ENCODE data around the gene PSMA6.
"Not testable (repeated sequence)": the region's sequence is repeated elsewhere in the genome, so short reads cannot be mapped to it uniquely, and the experiment has no call there.

The PSMA6 gene

DNA sequence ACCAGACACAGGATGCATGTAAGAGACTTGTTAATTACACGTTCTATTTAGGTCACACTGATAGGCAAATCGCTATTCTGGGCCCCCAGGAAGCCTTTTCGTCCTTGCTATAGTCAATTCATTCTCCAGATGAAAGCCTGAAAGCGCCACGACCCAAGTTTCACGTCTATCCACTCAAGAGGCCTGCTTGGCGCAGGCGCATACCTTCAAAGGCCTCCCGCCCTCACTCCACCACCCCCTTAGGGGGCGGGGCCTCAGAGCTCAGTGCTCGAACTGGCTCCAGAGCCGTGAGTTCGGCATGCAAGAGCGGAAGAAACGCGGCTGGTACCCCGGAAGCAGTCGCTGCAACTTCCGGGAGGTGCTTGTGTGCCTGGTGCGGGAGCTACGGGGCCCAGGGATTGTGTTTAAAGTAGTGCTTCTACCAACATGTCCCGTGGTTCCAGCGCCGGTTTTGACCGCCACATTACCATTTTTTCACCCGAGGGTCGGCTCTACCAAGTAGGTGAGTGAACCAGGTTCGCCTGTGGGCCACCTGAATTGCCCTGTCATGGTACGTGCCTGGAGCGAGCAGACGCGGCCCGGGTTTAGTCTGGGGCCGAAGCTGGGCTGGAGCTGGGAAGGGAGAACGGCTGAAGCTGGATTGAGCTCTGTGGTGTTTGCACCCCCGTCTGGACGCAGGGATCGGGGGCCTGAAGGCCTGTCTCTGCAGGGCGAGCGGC, at the start of gene PSMA6:
Gene PSMA6, plus strand, starts transcription at position 332 of the 719 bp plus-strand sequence. Its CDS starts 95 bp downstream, at position 427.
- peak; percentile 97 for DNase-seq

DNA sequence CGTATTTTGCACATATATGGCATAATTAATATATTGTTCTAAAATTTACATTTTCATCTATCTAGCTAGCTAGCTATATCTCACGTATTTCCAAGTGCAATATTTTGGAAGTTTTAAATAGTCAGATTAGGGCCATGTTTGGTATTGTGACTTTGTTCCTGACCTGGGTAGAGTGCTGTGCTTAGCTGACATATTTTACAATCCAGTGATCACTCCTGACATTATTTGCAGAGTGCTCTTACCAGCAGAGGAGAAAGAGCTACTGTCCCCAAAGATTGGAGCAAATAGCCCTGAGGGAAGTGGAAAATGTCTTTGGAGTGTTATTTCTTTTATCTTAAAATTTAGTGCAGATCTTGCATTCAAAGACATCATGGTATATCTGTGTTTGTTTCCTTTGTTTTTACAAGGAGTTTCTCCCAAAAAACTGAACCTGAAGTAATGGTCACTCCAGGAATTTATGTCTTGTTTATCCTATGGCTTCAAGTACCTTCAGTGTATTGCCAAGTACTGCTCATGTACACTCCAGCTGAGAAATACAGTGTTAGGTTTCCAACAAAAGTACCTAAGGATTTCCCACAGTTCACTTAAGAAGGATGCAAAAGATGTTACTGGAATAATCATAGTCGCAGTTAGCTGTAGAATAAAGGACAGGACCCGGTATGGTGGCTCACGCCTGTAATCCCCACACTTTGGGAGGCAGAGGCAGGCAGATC, 49.4 kb upstream of the PSMA6 start:
- DNase-seq, result no peak

GRCh38 chr14:35243956-35244355, 48.2 kb upstream of the PSMA6 start:
- DNase-seq, result no peak

GRCh38 chr14:35244542-35244941, 47.6 kb upstream of the PSMA6 start:
- DNase-seq, result no peak

- DNase-seq, result no peak
These were observed 47.1 kb upstream of the PSMA6 start for GRCh38 chr14:35245051-35245450.

GRCh38 chr14:35247777-35248475, 44.3 kb upstream of the PSMA6 start:
- DNase-seq, result no peak

DNA sequence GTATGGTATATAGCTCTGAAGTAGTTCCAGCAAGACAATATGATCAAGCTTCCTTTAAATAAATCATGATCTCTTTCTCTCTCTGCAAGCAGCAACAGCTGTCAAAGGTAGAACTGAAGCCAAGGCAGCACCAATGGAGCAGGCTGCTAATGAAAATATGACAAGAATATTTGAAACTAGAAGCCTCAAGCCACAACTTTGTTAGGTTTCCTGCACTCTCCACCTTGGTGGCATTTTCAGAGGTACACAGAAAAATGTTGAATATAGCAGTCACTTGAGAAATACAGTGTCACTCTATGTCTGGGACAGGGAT, 43.8 kb upstream of the PSMA6 start:
- no peak for DNase-seq

- no peak for DNase-seq
These were observed 41.9 kb upstream of the PSMA6 start for GRCh38 chr14:35250319-35250718.

DNA sequence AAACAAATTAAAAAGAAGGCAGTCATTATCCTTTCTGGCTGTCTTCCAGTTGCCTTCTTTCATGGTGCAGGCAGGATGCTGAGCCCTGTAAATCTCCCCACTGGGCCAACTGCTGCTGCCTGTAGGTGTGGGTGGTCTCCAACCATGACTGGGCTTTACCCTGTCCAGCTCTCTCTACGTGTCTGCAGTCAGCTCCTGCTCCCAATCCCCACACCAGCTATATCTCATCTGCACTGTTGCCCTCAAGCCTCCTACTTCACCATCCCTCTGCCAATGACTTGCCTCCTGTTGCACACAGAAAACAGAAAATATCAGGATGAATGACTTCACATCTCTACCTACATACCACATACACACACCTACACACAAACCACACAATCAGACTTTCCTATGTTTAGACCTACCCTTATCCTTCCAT, 39.7 kb upstream of the PSMA6 start:
- no peak for DNase-seq

DNA sequence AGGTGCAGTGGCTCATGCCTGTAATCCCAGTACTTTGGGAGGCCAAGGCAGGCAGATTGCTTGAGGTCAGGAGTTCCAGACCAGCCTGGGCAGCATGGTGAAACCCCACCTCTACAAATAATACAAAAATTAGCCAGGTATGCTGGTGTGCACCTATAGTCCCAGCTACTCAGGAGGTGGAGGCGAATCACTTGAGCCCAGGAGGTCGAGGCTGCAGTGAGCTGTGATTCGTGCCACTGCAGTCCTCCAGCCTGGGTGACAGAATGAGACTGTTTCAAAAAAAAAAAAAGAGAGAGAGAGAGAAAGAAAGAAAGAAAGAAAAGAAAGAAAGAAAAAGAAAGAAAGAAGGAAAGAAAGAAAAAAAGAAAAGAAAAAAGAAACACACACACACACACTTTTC, 39.1 kb upstream of the PSMA6 start:
- DNase-seq, result not testable (repeated sequence)

DNA sequence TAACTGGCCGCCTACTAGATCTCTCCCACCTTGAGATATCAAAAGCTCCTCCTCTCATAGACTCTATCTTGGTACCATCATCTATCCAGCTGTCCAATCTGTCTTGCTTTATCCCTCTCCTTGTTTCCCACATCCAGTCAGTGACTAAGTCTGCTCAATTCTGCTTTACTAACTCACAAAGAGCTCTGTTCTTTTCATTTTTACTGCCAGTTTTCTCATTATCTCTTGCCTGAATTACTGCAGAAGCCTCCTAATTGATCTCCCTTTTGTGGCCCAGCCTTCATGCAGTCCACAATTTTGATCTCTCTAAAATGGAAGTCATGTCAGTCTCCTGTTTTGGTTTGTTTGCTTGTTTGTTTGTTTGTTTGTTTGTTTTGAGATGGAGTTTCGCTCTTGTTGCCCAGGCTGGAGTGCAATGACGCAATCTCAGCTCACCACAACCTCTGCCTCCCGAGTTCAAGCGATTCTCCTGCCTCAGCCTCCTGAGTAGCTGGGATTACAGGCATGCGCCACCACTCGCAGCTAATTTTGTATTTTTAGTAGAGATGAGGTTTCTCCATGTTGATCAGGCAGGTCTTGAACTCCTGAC, 38.1 kb upstream of the PSMA6 start:
- not testable (repeated sequence) for DNase-seq

- no peak for DNase-seq
These were observed 37.4 kb upstream of the PSMA6 start for GRCh38 chr14:35254736-35255135.

- DNase-seq, result no peak
These were observed 36.5 kb upstream of the PSMA6 start for GRCh38 chr14:35255711-35256110.

GRCh38 chr14:35257809-35258208, 34.4 kb upstream of the PSMA6 start:
- DNase-seq, result no peak

DNA sequence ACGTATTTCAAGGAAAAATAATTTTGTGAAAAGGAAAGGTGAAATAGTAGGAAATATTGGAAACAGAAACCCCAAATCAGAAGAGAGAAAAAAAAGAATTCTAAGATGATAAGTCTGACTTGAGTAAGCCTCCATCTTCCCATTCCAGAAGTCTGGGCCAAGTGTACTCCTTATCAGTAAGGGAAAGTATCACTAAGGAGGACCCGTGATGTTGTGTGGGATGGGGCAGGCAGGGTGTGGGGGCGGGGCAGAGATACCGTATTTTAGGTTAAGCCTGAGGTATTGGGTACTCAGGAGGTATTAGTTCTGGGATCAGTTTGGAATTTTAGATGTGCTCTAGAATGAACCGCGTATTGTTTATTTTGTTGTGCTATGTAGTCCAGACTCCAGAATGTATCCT, 33.8 kb upstream of the PSMA6 start:
- DNase-seq, result no peak

DNA sequence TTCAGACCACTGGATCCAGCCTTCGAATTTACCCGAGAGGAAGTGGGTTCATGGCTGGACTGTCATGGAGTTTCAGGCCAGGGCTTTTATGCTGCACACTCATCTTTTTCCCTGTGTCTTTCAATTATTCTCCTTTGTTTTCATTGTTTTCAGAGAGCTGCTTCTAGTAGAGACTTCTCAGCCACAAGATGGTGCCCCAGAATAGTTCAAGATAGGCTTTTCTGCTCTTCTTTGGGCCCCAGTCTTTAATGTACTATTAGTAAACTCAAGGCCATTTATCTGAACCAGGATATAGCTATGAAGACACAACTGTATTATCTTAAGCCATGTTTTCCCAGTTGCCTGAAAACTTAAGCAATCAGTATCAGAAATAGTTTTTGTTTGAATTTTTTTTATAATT, 30.4 kb upstream of the PSMA6 start:
- DNase-seq, result no peak

DNA sequence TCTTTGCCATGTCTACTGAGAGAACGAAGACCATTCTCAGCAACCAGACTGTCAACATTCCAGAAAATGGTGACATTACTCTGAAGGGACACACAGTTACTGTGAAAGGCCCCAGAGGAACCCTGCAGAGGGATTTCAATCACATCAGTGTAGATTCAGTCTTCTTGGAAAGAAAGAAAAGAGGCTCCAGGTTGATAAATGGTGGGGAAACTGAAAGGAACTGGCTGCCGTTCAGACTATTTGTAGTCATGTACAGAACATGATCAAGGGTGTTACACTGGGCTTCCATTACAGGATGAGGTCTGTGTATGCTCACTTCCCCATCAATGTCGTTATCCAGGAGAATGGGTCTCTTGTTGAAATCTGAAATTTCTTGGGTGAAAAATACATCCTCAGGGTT, 29.7 kb upstream of the PSMA6 start:
- no peak for DNase-seq

DNA sequence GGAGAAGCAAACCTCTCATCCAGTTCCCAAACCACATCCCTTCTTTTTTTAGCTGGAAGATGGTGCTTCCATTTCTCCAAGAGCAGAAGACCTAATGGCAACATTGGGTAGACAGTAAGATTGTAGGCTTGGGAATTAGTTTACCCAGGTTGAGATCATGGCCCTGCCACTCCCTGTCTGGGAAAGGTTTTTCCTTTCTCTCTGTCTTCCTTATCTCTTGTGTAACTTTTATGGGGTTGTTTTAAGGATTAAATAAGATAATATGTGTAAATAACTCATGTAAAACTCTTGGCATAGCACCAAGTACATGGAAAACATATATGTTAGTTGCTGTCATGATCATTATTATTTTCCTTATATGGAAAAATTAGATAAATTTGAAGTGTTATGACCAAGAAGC, 23.2 kb upstream of the PSMA6 start:
- no peak for DNase-seq

DNA sequence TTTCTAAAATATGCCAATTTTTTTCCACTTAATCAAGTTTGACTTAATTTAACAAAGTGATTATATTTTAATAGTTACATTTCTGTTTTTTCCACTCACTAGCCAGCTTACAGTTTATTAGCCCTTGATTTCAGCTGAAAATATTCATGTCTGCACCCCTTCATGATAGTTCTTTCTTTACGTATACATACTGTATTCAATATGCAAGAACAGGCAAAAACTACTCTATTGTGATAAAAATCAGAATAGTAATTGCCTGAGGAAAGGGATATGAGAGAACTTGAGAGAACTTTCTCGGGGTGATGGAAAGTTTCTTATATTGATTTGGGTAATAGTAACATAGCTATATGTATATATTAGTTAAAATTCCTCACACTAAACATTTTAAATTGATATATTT, 17.4 kb upstream of the PSMA6 start:
- no peak for DNase-seq

DNA sequence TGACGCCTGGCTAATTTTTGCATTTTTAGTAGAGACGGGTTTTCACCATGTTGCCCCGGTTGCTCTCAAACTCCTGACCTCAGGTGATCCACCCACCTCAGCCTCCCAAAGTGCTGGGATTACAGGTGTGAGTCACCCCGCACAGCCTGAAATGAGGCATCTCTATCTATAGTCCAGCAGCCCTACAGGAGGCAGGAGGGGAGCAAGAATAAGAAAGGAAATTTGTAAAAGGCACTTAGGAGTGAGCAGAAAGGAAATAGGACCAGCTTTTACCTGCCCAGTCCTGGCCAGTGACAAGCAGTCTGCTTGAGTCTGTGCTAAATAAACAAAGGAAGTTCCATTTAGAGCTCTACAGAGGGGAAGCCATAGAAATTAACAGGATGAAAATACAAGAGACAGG, 15.0 kb upstream of the PSMA6 start:
- no peak for DNase-seq

- no peak for DNase-seq
These were observed 12.8 kb upstream of the PSMA6 start for GRCh38 chr14:35279369-35279768.

DNA sequence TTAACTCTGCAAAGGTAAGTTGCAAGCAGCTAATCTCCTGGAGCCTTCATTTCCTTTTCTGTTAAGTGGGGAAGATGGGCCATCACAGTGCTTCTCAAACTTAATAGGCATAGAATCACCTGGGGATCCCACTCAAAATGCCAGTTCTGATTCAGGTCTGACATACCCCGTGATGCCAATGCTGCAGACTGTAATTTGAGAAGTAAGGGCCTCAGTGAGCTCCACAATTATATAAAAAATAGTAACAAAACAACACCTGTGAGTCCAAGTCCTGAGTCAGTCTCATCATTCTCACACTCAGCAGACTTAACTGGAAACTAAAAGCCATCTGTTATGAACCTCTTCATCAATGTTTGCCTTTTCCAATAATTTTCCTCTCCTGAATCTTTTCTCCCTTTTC, 10.8 kb upstream of the PSMA6 start:
- DNase-seq, result no peak

DNA sequence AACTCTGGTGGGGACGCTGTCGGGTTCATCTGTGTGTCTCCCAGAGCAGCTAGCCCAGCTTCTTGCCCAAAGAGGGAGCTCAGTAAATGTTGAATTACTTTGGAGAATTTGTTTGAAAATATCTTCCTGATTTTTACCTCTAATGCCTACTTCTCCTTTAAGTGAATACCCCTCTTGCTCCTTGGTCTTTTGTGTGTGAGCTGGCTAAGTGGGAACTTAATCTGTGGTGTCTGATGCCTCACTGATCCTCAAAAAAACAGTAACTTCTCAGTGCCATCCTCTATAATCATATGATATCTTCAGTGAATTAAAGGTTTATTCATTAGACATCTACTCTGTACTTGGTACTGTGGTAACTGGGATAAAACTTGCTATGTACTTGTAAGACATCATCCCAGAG, 7.7 kb upstream of the PSMA6 start:
- no peak for DNase-seq
